Measurements from ENCODE around the gene DHRS9.
"Not testable (repeated sequence)": the region's sequence is repeated elsewhere in the genome, so short reads cannot be mapped to it uniquely, and the experiment has no call there.

DNA sequence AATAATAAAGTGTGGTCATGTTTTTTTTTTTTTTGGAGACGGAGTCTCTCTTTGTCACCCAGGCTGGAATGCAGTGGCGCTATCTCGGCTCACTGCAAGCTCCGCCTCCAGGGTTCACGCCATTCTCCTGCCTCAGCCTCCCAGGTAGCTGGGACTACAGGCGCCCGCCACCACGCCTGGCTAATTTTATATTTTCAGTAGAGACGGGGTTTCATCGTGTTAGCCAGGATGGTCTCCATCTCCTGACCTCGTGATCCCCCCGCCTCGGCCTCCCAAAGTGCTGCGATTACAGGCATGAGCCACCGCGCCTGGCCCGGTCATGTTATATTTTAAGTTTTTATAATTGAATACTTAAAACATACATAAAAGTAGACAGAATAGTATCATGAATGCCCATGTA lies 5.2 kb upstream of the DHRS9 start:
- TF ChIP-seq, protein P1, sequence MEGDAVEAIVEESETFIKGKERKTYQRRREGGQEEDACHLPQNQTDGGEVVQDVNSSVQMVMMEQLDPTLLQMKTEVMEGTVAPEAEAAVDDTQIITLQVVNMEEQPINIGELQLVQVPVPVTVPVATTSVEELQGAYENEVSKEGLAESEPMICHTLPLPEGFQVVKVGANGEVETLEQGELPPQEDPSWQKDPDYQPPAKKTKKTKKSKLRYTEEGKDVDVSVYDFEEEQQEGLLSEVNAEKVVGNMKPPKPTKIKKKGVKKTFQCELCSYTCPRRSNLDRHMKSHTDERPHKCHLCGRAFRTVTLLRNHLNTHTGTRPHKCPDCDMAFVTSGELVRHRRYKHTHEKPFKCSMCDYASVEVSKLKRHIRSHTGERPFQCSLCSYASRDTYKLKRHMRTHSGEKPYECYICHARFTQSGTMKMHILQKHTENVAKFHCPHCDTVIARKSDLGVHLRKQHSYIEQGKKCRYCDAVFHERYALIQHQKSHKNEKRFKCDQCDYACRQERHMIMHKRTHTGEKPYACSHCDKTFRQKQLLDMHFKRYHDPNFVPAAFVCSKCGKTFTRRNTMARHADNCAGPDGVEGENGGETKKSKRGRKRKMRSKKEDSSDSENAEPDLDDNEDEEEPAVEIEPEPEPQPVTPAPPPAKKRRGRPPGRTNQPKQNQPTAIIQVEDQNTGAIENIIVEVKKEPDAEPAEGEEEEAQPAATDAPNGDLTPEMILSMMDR (IDR thresholded peaks at IDR 0.05): not testable (repeated sequence)
- not testable (repeated sequence) for TF ChIP-seq POLR2A (IDR thresholded peaks at IDR 0.05)

Data from uterus (tissue), 2 donors.